ENCODE measurements around the gene ETNK2.

DNA sequence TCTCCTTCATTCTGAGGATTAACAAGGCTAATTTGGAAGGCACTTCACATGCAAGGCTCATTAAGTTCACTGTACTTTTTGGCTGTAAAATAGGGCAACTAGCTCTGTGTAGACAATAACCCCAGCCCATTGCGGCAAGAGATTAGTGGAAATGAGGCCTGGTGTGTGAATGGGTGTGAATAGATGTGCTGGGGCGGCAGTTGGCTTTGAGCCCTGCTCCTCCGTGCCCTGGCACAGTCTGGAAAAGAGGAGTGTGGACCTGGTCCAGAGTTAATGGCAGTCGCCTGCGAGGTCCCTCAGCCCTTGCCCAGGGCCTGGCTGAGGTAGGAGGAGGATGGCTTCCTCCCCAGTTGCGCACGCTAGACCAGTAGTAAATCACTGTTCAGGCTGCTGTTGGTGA lies 39.6 kb upstream of the ETNK2 start:
- no peak for TF ChIP-seq SP2 (IDR thresholded peaks at IDR 0.05; ENCODE audit: low read length)
- TF ChIP-seq HDAC2 (IDR thresholded peaks at IDR 0.05; ENCODE audit: borderline replicate concordance in 1 of 2, low read depth in 2 of 2, low read length in 2 of 2) = no peak
